CD4-positive, alpha-beta T cell (primary cell): Measurements from ENCODE around the gene P2RX2. TPM values are rescaled to one million over a fixed set of nuclear protein-coding genes. Genes with fewer than 3 reads are reported as not detected.

Source experiments
- ATAC-seq: fragments of 200-7000 bp; cut with Tn5 transposase; one replicate; pipeline ENCODE4 v1.10.0; 2022; ENCODE audit warnings: mild to moderate bottlenecking; ENCODE audit not compliant: poor library complexity
- CTCF ChIA-PET: fragments of 350-600 bp; sonication (Branson Sonifier 250); formaldehyde crosslinking; loops from one replicate; lab custom pipeline; 2021; ENCODE audit warnings: antibody characterized with exemption, inconsistent platforms; lab: Charles Lee
- POLR2A ChIA-PET: fragments of 350-600 bp; sonication (Branson Sonifier 250); formaldehyde crosslinking; loops from one replicate; lab custom pipeline; 2021; ENCODE audit warnings: antibody characterized with exemption, inconsistent platforms; lab: Charles Lee
- DNase-seq, 14 experiments: peaks; one replicate each; pipeline ENCODE4 v3.0.0-alpha.2; 2013 to 2020; ENCODE audit warnings: mixed read lengths in 2 of 14
- H3K27ac ChIP-seq, 2 donors: one replicate each; pipeline versions ENCODE4 v1.5.1 to v1.7.0; 2013; ENCODE audit warnings: low read length in 2 of 2, low read depth in 1 of 2, mild to moderate bottlenecking in 1 of 2
- H3K27me3 ChIP-seq, 2 experiments: 1 replicate in 1 of 2; 2 replicates in 1 of 2; pipeline versions ENCODE4 v1.6.1 to v1.7.0; 2013; ENCODE audit warnings: low read length in 2 of 2, control low read depth in 1 of 2, mild to moderate bottlenecking in 1 of 2, moderate library complexity in 1 of 2; ENCODE audit not compliant: insufficient read depth in 2 of 2, control insufficient read depth in 1 of 2
- H3K36me3 ChIP-seq: one replicate; pipeline ENCODE4 v1.6.1; 2013; ENCODE audit warnings: low read length, control low read depth; ENCODE audit not compliant: insufficient read depth
- H3K4me1 ChIP-seq: one replicate; pipeline ENCODE4 v1.6.1; 2013; ENCODE audit warnings: low read length, control low read depth; ENCODE audit not compliant: insufficient read depth
- H3K4me3 ChIP-seq: one replicate; pipeline ENCODE4 v1.5.1; 2013; ENCODE audit warnings: mild to moderate bottlenecking, low read length, moderate library complexity
- H3K9me3 ChIP-seq, 2 experiments: 1 replicate in 1 of 2; 2 replicates in 1 of 2; pipeline versions ENCODE4 v1.6.1 to v1.7.0; 2013; ENCODE audit warnings: low read length in 2 of 2, mild to moderate bottlenecking in 2 of 2, control low read depth in 1 of 2, moderate library complexity in 1 of 2; ENCODE audit not compliant: control insufficient read depth in 1 of 2, insufficient read depth in 1 of 2
- H3K27ac Mint-ChIP-seq: one replicate; pipeline ENCODE4 v1.8.0; 2020; ENCODE audit warnings: mixed read lengths
- H3K27me3 Mint-ChIP-seq: one replicate; pipeline ENCODE4 v1.8.0; 2021; ENCODE audit warnings: mixed read lengths
- H3K36me3 Mint-ChIP-seq: one replicate; pipeline ENCODE4 v1.8.0; 2021; ENCODE audit warnings: low read depth, mixed read lengths
- H3K4me1 Mint-ChIP-seq: one replicate; pipeline ENCODE4 v1.8.0; 2021; ENCODE audit warnings: low read depth, mixed read lengths
- H3K4me3 Mint-ChIP-seq: one replicate; pipeline ENCODE4 v1.8.0; 2020; ENCODE audit warnings: mild to moderate bottlenecking, mixed read lengths
- H3K9me3 Mint-ChIP-seq: one replicate; pipeline ENCODE4 v1.8.0; 2020; ENCODE audit warnings: mixed read lengths
- intact Hi-C, 2 experiments: fragments of 100-400 bp; cut with DNase I in 1 of 2; cut with micrococcal nuclease in 1 of 2; formaldehyde crosslinking; loops; one replicate each; pipeline versions ENCODE4 v1.15.1 to v1.9.0; 2023 to 2025; cut with DNase I, micrococcal nuclease
- total RNA-seq, 174 experiments: library from RNA in 2 of 174; stranded (reverse) in 2 of 174; gene quantifications; one replicate each; pipeline ENCODE4 v1.2.3 and lab custom pipeline; 2021 to 2026
- TF ChIP-seq, protein P1 (sequence below): fragments of 200-600 bp; IDR thresholded peaks from one replicate; pipeline ENCODE4 v1.8.0; 2022; ENCODE audit warnings: antibody characterized with exemption, mild to moderate bottlenecking

Gene P2RX2
- total RNA-seq, 2 experiments from 2014 or later, result not detected

DNA sequence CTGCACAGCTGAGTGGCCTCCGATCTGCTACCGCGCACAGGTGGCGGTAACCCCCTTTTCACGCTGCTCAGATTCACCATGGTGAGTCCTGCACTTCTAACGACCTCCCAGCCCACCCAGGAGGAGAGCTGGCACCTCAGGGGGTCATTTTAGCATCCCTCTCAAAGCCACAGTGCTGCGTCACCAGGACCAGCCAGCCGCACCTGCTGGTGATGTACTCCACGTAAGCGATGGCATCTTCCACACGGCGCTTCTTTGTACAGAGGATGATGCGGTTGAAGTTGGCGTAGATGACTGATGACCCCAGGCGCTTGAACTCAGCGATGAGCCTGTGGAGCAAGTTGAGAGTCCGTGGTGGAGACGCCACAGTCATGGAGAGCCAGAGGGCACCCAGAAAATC lies 19.2 kb downstream of the P2RX2 start:
- intact Hi-C loops, result no loop called here
- Histone ChIP-seq H3K9me3 (no peaks in the 10 kb centered on the region), H3K4me1 (no peaks in the 10 kb centered on the region), H3K27ac (no peak overlapping the region), H3K36me3 (peaks cover 78% of the 10 kb centered on the region), H3K4me3 (no peak overlapping the region), H3K27me3 (no peaks in the 10 kb centered on the region)
- DNase-seq (no peak), ATAC-seq (no peak)
- TF ChIP-seq, protein P1, sequence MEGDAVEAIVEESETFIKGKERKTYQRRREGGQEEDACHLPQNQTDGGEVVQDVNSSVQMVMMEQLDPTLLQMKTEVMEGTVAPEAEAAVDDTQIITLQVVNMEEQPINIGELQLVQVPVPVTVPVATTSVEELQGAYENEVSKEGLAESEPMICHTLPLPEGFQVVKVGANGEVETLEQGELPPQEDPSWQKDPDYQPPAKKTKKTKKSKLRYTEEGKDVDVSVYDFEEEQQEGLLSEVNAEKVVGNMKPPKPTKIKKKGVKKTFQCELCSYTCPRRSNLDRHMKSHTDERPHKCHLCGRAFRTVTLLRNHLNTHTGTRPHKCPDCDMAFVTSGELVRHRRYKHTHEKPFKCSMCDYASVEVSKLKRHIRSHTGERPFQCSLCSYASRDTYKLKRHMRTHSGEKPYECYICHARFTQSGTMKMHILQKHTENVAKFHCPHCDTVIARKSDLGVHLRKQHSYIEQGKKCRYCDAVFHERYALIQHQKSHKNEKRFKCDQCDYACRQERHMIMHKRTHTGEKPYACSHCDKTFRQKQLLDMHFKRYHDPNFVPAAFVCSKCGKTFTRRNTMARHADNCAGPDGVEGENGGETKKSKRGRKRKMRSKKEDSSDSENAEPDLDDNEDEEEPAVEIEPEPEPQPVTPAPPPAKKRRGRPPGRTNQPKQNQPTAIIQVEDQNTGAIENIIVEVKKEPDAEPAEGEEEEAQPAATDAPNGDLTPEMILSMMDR, result no peak
- CTCF ChIA-PET, result no interaction called here
- Mint-ChIP-seq H3K9me3 (no peaks in the 10 kb centered on the region), H3K4me3 (no peak overlapping the region), H3K27ac (no peak overlapping the region), H3K4me1 (no peaks in the 10 kb centered on the region), H3K27me3 (no peaks in the 10 kb centered on the region), H3K36me3 (peaks cover 84% of the 10 kb centered on the region)
- POLR2A ChIA-PET, result no interaction called here

DNA sequence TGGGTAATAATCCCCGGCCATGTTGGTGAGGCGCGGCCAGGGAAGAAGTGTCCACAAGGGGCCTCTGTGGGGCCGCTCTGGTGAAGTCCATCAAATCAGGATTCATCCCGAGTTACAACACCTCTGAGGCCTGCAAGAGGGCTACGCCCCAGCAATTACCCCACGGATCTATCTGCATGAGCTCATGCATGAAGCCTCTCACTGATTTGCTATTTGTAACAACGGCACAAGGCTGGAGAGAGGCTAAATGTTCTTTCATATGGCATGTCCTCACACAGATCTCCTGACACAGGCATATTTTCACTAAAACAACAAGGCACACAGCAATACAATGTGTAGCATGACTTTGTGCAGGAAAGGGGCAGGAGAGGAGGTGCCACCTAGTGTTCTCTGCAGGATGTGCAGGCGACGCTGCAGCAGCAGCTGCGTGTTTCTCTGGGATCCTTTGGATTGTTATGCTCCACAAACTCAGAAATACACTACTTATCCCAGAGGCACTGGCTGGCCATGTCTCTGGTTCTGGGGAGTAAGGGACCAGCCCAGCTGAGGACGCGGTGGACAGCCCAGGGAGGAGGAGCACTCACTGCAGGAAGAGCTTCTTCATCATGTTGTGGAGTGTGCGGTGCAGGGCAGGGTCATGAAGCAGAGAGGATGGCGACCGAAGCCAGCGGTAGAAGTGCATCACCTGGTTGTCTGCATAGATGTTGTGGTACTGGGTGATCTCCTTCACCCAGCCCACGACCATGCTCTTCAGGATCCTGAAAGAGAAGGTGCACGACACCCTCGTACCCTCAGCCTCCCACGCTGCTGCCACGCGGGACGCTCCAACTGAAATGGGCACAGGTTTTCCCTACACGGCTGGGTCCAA lies 20.2 kb downstream of the P2RX2 start:
- DNase-seq (peak in 2 of 14 experiments; percentile 18), ATAC-seq (no peak)
- Mint-ChIP-seq H3K36me3 (peaks cover 84% of the 10 kb centered on the region), H3K4me3 (no peak overlapping the region), H3K27me3 (no peaks in the 10 kb centered on the region), H3K9me3 (no peaks in the 10 kb centered on the region), H3K4me1 (no peaks in the 10 kb centered on the region), H3K27ac (no peak overlapping the region)
- TF ChIP-seq, protein P1, result peak; percentile 59
- Histone ChIP-seq H3K27me3 (no peaks in the 10 kb centered on the region), H3K4me1 (no peaks in the 10 kb centered on the region), H3K27ac (no peak overlapping the region), H3K36me3 (peaks cover 82% of the 10 kb centered on the region), H3K4me3 (no peak overlapping the region), H3K9me3 (no peaks in the 10 kb centered on the region)
- intact Hi-C loops, result no loop called here
- CTCF ChIA-PET, result no interaction called here
- POLR2A ChIA-PET, result no interaction called here

DNA sequence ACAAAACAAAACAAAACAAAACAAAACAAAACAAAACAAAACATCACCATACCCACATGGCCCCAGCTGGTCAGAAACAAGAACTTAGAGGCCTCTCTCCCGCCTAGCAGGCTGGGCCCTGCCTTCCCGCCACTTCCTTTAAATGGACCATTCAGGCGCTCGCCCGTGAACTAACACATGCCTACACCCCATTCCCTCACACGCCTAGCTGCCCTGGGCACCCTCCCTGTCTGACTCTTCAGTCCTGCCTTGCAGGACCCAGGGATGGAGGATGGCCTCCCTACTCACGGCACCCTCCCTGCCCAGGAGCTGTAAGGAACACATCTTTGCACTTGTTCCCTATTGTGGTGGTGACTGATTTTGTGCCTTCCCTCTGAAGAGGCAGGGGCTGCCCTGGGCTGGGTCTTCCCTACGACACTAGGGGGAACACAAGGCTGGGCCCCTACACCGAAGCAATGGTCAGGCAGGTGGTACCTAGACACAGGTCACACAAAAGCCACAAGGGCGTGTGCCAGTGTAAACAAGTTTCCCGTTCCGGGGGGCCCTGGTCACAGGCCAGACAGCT lies 21.5 kb downstream of the P2RX2 start:
- no peak for ATAC-seq
- Mint-ChIP-seq H3K4me3 (no peak overlapping the region), H3K4me1 (no peaks in the 10 kb centered on the region), H3K9me3 (no peaks in the 10 kb centered on the region), H3K27ac (no peak overlapping the region), H3K27me3 (no peaks in the 10 kb centered on the region), H3K36me3 (peaks cover 74% of the 10 kb centered on the region)
- CTCF ChIA-PET, result no interaction called here
- intact Hi-C loops, result no loop called here
- Histone ChIP-seq H3K4me1 (no peaks in the 10 kb centered on the region), H3K27me3 (no peaks in the 10 kb centered on the region), H3K9me3 (no peaks in the 10 kb centered on the region), H3K27ac (no peak overlapping the region), H3K4me3 (no peak overlapping the region), H3K36me3 (peaks cover 71% of the 10 kb centered on the region)
- POLR2A ChIA-PET, result no interaction called here
- no peak for DNase-seq
- TF ChIP-seq, protein P1, result no peak
